GM19193 (cell line): ENCODE measurements around the gene TTLL7.

Experiments
- POLR2A ChIP-seq: IDR thresholded peaks from 4 replicates; pipeline ENCODE4 v1.6.1; 2011; ENCODE audit not compliant: insufficient read depth, insufficient read length; ENCODE audit errors: extremely low read depth

TTLL7 gene

DNA sequence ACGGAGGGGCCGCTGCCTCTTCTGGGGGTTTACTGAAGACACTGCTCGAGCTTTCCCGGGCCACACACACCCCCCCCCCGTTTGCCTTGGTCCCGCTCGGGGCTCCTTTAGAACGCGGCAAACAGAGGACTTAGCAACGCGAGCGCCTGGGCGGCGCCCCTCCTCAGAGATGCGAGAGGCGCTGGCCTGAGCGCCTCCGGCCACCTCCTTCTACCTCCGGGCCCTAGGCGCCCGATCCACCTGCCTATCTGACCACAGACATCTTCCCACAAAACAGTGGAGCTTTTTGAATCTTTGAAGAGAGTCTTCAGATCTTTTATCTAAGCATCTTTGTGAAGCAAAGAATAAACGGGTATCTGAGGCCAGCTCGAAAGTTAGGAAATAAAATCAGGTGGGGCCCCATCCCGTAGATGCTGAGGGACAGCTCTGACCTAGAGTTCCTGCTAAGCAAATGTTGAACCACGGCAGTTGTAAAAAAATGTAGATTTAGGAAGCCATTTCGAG is 436 bp upstream of the TTLL7 start:
- no peak for TF ChIP-seq POLR2A

DNA sequence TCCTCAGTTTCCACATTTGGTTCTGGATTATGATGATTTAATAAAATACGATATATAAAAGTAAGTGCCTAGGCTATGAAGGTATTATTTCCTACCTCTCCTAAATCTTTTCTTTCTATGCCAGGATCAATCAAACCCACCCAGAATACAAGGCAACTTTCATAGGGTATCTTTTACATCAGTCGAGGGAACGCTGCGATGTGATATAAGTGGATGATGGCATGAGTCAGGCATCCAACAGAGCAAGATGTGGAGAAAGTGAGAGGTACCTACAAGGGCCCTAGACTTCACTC is 781 bp downstream of the TTLL7 start:
- TF ChIP-seq POLR2A: no peak

DNA sequence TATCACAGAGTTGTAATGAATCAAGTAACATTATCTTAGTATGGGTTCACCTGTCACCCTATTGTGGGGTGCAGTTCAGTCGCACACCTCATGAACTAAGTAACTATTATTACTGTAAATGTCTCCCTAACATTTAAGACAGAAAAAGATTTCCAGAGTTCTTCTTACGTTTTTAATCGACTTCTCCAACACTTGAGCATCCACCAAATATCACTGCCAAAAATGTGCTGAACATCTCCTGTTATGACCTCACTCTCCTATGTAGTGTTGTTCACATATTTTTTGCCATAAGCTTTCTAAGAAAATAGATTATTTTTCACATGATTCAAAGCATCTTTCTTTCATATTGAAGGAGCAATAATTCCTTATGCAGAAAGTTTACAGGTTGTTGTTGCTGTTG is 1.3 kb downstream of the TTLL7 start:
- no peak for TF ChIP-seq POLR2A

DNA sequence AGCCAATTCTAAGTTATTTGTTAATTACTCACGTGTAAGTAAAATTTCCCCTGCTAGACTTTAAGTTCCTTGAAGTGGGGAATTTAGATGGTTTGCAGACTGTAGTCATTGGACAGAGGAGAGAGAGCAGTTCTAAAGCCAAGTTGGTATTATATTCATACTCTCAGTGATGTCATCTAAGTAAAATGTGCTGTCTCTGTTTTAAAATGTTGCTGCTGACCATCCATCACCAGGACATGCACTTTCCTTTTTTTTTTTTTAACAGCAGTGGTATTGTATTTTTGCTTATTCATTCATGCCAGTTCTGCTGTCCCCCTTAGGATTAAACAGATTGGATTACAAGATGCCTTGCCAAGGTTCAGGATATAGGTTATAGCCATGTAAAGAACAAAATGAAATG is 2.3 kb downstream of the TTLL7 start:
- no peak for TF ChIP-seq POLR2A

DNA sequence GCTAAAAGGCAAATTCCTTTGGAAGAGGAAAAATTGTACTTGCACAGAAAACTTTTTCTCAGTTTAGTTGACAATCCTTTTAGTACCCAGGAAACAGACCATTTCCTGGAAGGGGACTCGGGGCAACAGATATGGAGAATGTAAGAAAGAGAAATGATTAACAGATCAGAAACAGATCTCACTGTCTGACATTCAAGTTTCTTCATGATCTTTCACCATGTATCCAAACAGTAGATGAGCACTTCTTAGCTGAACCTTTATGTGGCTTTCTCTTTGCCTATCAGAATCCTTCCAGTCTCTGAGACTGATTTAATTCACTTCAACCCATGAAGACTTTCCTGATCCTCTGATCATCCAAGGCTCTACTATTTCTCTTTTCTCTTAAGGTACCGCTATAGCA is 2.7 kb downstream of the TTLL7 start:
- no peak for TF ChIP-seq POLR2A

DNA sequence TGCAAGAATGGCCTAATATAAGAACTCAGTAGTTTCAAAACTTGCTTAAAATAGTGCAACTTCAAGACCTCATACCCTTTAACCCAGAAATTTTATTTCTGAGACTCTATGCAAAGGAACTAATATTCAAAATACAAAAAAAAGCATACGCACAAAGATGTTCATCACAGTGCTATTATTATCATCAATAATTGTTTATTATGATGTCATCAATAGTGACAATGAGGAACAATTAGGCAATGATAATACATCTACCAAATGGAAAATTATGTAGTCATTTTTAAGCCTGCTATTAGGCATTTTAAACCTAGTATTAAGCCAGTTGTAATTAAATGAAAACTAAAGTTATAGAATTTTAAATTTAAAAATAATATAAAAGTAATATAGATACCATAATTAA is 3.3 kb downstream of the TTLL7 start:
- TF ChIP-seq POLR2A: no peak

DNA sequence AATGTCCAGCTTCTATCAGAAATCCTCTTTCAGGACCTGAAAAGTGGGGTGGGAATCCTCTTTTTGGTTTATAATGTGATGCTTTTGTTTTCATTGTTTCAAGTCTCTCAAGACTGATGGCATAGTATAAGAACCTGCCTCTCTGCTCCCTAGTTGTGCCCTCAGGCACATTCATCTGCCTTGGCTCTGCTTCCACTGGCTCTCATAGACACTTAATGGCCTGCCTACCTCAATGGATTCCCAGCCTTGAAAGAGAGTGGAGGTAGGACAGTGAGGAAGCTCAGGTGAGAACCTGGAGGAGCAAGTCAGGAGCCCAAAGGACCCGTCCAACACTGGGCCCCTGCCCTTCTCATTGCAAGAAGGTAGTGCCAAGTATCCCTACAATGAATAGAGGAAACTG is 4.8 kb downstream of the TTLL7 start:
- TF ChIP-seq POLR2A: no peak

DNA sequence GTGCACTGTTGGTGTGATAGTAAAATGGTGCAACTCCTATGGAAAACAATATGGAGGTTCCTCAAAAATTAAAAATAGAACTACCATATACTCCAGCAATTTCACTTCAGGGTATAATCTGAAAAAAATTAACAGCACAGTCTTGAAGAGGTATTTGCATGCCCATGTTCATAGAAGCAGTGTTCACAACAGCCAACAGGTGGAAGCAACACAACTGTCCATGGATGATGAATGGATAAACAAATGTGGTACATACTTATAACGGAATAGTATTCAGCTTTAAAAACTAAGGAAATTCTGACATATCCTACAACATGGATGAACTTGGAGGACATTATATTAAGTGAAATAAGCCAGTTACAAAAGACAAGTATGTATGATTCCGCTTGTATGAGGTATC is 8.2 kb downstream of the TTLL7 start:
- TF ChIP-seq POLR2A: no peak

DNA sequence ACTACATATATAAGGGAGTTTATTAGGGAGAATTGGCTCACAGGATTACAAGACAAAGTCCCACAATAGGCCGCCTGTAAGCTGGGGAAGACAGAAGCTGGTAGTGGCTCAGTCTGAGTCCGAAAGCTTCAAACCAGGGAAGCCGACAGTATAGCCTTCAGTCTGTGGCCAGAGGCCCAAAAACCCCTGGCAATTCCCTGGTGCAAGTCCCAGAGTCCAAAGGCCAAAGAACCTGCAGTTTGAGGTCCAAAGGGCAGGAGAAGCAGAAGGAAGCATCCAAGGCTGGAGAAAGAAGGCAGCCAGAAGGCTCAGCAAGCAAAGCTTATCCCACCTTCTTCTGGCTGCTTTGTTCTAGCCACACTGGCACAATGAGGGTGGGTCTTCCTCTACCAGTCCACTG is 13.9 kb downstream of the TTLL7 start:
- TF ChIP-seq POLR2A: no peak

DNA sequence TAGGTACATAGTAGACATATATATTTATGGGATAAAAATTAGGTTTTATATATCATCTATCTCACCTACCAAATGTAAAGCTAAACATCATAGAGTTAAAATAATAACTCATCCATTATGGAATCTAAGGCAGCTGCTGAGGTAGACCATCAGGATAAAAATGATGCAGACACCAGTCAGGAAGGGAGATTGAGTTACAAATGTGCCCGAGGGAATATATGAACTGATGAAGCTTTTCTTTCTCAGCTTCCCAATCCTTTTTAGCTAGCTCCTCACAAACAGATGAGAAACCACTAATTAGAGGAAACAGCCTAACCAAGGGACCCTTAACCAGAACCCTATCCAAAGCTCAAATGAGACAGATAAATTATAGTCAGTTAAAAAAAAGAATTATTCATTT is 20.9 kb downstream of the TTLL7 start:
- TF ChIP-seq POLR2A: no peak

DNA sequence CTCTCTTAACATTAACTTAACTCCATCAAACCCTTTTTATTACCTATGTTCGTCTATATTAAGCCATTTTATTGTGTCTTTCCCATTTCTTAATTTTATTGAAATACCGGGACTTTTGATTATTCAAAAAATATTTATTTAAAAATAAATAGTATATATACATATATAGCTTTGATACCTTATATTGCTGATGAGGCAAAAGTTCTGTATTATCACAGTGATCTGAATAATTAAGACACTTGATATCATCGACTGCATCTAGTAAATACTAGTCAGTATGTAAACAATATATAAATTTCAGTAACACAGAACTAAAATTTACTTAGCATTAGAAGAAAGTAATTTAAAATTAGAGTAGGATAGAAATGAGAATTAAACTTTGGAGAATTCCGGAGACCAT is 22.0 kb downstream of the TTLL7 start:
- no peak for TF ChIP-seq POLR2A

DNA sequence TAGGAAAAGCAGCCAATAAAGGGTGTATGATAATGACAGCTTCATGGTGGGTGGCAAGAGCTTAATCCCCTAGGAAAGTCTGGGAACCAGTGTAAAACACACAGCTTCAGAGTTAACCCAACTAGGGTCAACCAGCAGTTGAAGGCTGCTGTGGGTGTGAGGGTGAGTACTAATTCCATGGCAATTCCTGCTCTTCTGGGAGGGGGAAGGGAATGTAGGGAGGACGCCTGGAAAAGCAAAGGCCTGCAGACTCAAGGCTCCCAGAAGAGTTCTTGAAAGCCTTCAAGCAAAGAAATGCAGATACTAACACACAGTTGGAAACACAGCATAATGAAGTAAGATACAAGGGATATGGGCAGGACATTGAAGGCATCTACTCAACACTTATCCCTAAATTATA is 28.1 kb downstream of the TTLL7 start:
- no peak for TF ChIP-seq POLR2A

DNA sequence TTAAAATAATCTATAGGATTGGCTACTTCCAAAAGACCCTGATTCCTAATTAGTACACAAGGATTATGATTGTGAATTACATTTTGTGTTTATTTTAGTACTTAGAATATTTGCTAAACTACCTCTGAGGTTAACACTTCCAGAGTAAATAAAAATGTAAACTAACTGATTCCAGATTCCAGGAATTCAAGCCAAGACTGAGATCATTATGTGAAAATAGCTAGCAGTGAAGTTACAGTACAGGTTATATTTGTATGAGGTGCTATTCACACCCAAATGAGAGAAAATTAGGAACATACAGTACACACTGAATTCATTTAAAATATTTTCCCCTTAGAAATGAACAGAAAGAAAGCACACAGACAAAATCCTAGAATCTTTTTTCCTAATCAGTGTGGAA is 28.8 kb downstream of the TTLL7 start:
- TF ChIP-seq POLR2A: no peak

DNA sequence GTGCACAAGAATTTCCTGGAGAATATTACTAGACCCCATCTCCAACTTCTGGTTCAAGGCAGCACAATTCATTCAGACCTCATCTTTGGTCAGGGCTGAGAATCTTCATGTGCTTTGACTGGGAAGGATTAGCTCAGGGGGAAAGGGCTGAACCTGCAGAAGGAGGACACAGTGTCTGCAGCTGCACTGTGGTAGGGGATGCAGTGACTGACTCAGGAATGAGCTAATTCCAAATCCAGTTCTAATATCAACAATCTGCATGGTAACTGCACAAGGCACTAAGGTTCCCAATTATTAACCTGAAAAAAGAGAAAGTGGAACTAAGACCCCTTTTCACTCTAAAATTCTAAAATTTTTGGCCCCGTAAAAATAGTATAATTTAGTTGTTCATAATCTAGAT is 31.6 kb downstream of the TTLL7 start:
- no peak for TF ChIP-seq POLR2A

DNA sequence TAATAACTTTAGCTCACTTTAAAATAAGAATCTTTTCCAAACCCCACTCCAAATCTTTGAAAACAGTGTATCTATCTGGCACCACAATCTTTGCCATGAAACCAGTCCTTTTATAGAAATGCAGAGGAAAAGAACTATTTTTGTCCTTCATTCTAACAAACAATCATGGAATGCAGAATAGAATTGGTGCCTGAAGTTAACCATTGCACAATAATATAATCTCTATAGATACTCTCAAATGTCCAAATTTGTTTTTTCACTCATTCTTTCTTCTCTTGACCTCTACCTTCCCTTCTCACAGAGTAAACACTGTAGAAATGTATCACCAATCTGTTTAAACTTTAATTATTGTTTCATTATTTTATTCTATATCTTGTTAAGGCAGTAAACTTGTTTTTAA is 34.8 kb downstream of the TTLL7 start:
- no peak for TF ChIP-seq POLR2A

DNA sequence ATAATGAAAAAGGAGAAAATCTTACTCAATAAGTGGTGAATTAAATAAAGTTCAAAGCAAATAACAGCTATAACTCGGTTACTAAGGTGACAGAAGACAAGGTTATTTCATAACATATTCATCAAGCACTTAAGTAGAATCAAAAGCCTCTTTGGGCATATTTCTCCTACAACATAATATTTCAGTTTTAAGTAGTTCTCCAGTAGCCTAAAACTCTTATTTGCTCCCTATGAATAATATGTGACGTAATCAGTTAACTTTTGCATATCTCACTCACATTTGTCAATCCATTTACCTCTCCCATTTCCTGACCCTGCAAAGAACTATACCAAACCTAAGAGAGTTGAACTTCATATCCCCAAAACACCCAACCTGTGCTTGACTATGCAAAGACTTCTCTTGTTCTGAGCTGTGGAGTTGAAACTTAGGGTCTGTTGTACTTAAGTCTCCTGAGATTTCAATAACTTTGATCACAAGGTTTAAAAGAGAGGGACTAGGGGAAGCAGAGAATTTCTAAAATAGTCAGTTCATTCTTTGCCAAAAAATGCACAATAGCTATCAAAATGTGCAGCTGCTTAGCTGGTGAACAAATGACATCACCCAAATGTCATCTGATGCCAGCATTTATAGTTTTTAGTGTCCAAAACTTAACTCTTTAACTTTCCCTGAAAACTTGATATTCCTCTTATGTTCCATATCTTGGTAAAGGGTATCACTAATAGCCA is 37.2 kb downstream of the TTLL7 start:
- TF ChIP-seq POLR2A: no peak

DNA sequence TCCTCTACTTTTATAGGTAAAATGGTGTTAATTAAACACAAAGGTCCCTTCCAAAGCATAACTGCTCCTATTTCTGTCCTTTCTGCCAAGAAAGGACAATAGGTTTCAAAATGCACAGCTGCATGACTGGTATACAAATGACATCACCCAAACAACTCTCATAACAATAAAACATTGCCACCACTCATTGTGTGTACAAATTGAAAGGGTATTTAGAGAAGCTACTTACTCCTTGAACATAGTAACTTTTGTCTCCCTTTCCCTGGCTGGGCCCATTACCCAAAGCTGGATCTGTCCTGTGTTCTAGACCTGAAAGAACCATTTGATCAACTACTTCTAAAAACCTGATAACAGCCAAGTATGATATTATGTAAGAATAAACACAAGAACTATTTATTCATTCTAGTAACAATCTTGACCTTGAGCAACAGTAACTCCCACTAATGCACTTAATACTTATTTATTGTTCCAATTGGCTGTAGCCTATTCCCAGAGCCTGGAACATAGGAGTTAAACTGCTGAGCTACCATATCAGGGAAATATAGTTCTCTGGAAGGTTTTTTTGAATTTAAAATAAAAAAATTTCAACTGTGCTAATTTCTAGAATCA is 38.2 kb downstream of the TTLL7 start:
- TF ChIP-seq POLR2A: no peak

DNA sequence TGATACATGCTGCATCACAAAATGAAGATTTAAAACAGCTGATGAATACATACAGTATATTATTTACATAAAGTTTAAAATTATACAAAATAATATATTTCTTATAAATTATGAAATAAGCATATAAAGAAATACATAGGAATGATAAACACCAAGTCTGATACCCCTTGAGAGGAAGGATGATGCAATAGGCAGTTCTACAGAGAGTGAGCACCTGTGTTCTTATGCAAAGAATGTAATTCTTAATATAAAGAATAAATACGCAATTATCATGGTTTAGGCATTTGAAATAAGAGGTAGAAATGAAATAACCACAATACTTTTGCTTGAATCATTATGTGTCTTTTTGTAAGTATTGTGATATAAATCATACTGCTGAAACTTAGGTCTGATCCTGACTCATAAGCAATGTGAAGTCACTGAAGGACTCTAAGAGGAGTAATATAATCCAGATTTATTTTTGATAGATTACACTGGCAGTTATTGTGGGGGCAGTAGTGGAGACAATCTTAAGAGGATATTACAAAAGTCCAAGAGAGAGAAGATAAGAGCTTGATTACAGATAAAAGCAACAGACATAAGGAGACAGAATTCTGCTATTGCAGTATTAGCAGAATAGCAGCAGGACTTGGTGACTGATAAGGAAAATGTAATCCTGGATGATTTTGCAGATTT is 39.0 kb downstream of the TTLL7 start:
- TF ChIP-seq POLR2A: no peak
